ENCODE data around the gene DPH7. TPM values are rescaled to one million over a fixed set of nuclear protein-coding genes. Genes with fewer than 3 reads are reported as not detected.

DPH7 gene
- total RNA-seq, 2 donors from 2014 or later = 44.4 to 46.5 TPM

DNA sequence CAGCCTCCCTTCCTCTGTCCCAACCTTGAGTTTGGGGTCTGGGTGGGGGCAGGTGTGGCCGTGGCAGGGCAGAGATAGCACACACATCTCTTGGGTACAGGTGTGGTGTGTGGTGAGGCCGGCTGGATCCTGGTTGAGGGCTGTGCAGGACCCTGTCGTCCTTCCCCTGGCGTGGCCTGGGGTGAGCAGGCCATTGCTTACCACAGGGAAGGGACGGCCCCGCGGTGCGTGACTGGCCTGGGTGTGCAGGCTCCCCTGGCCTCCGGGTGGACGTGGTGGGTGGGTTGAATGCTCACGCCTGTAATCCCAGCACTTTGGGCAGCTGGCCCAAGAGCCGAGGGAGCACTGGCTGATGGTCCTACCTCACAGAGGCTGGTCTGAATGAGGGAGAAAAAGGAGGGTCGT is 28.0 kb upstream of the DPH7 start:
- peak in 3 of 4 donors; percentile 24 to 38 (median 29) for DNase-seq
- no peaks in the 10 kb centered on the region for H3K9me3 ChIP-seq
- peak overlapping the region; percentile 83 to 98 (median 94) for H3K27ac ChIP-seq
- no peaks in the 10 kb centered on the region for H3K27me3 ChIP-seq
- H3K36me3 ChIP-seq (replicated peaks in 1 of 2; ENCODE audit: insufficient read depth in 1 of 2, low read depth in 2 of 2) = no peaks in the 10 kb centered on the region
- peaks cover 44% of the 10 kb centered on the region for H3K4me1 ChIP-seq
- H3K4me3 ChIP-seq = peak overlapping the region; percentile 24 to 64
- TF ChIP-seq POLR2A (IDR thresholded peaks at IDR 0.05) = no peak
- TF ChIP-seq, protein P1, sequence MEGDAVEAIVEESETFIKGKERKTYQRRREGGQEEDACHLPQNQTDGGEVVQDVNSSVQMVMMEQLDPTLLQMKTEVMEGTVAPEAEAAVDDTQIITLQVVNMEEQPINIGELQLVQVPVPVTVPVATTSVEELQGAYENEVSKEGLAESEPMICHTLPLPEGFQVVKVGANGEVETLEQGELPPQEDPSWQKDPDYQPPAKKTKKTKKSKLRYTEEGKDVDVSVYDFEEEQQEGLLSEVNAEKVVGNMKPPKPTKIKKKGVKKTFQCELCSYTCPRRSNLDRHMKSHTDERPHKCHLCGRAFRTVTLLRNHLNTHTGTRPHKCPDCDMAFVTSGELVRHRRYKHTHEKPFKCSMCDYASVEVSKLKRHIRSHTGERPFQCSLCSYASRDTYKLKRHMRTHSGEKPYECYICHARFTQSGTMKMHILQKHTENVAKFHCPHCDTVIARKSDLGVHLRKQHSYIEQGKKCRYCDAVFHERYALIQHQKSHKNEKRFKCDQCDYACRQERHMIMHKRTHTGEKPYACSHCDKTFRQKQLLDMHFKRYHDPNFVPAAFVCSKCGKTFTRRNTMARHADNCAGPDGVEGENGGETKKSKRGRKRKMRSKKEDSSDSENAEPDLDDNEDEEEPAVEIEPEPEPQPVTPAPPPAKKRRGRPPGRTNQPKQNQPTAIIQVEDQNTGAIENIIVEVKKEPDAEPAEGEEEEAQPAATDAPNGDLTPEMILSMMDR (IDR thresholded peaks at IDR 0.05) = no peak
- WGBS, 2 donors = 11 to 12% methylated on average over 13 of the region's 13 CpGs
- intact Hi-C loops (cut with DNase I) = no loop called here
- ATAC-seq = no peak

DNA sequence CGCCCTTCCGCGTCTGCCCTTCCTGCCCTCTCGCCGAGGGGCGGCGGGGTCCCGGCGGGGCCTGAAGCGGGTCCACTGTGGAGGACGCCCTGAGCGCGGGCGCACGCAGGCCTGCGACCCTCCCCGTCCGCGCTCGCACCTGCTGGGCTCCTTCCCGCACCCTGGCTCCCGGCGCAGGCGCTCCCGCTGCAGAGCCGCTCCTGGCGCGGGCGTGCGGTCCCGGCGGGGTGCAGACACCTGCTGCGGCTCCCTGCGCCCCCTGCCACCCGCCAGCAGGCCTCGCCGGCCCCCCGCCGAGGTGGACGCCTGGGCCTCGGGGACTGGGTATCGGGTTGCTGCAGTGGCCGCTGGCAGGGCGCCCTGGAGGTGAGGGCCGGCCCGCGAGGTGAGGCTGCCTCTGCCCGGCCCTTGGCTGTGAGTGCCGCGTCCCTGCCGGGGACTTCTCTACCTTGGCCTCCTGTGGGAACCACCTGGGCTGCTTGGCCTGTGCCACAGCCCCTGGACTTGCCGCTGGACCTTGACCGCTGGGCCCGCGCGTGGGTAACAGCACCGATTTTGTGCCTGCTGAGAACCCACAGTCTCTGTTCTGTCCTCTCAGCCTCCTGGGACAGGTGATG is 27.4 kb upstream of the DPH7 start:
- DNase-seq (peak; percentile 64 to 79 (median 70)), ATAC-seq (peak; percentile 28)
- H3K36me3 ChIP-seq (replicated peaks in 1 of 2; ENCODE audit: insufficient read depth in 1 of 2, low read depth in 2 of 2) = no peaks in the 10 kb centered on the region
- no peaks in the 10 kb centered on the region for H3K9me3 ChIP-seq
- WGBS, 2 donors = 0% methylated on average over 23 of the region's 57 CpGs; no CpG with 5 or more reads in 1 of the 2 donors
- intact Hi-C loops (cut with DNase I) = no loop called here
- H3K27ac ChIP-seq = peak overlapping the region; percentile 83 to 98 (median 94)
- H3K4me1 ChIP-seq = peaks cover 37% of the 10 kb centered on the region
- H3K27me3 ChIP-seq = no peaks in the 10 kb centered on the region
- no peak for TF ChIP-seq POLR2A (IDR thresholded peaks at IDR 0.05)
- TF ChIP-seq, protein P1 (IDR thresholded peaks at IDR 0.05) = no peak
- H3K4me3 ChIP-seq = peak overlapping the region; percentile 24 to 64

GRCh38 chr9:137605121-137606004 is 26.6 kb upstream of the DPH7 start, which contains the start of gene ARRDC1:
ARRDC1 (plus strand) TSS chr9:137605686; CDS start chr9:137605718, 32 bp downstream.
- H3K4me1 ChIP-seq = peaks cover 30% of the 10 kb centered on the region
- DNase-seq = peak; percentile 93 to 97 (median 94)

GRCh38 chr9:137604345-137605086 is 25.8 kb upstream of the DPH7 start:
- H3K9me3 ChIP-seq = no peaks in the 10 kb centered on the region
- peaks cover 28% of the 10 kb centered on the region for H3K4me1 ChIP-seq
- 25 to 28% methylated on average over 19 to 24 of the region's 49 CpGs for WGBS, 2 donors
- H3K27me3 ChIP-seq = no peaks in the 10 kb centered on the region
- TF ChIP-seq, protein P1 (IDR thresholded peaks at IDR 0.05) = no peak
- TF ChIP-seq POLR2A (IDR thresholded peaks at IDR 0.05) = no peak
- peak overlapping the region; percentile 12 to 25 for H3K4me3 ChIP-seq
- no peaks in the 10 kb centered on the region for H3K36me3 ChIP-seq (replicated peaks in 1 of 2; ENCODE audit: insufficient read depth in 1 of 2, low read depth in 2 of 2)
- DNase-seq = peak in 2 of 4 donors; percentile 21 to 31
- H3K27ac ChIP-seq = peak overlapping the region in 3 of 4 donors; percentile 51 to 76 (median 72)
- intact Hi-C loops (cut with DNase I) = no loop called here
- no peak for ATAC-seq

More at GRCh38 chr9:137605121-137606004, 26.6 kb upstream of the DPH7 start, which contains the start of gene ARRDC1:
- H3K27ac ChIP-seq = peak within 1 kb of the TSS; percentile 83 to 98 (median 94)
- 0% methylated on average over 26 of the region's 111 CpGs; no CpG with 5 or more reads in 1 of the 2 donors for WGBS, 2 donors
- H3K27me3 ChIP-seq = no peaks in the 10 kb centered on the region
- H3K4me3 ChIP-seq = peak within 1 kb of the TSS; percentile 25 to 64
- TF ChIP-seq POLR2A (IDR thresholded peaks at IDR 0.05) = peak; percentile 72 to 88 (median 82)
- TF ChIP-seq, protein P1 (IDR thresholded peaks at IDR 0.05) = no peak
- ATAC-seq = peak; percentile 85
- no peaks in the 10 kb centered on the region for H3K9me3 ChIP-seq
- intact Hi-C loops (cut with DNase I) = no loop called here
- no peaks in the 10 kb centered on the region for H3K36me3 ChIP-seq (replicated peaks in 1 of 2; ENCODE audit: insufficient read depth in 1 of 2, low read depth in 2 of 2)
